GM21447 (cell line): ENCODE measurements around the gene EEF1AKMT2.

Experiments
- ATAC-seq: cut with Tn5 transposase; IDR thresholded peaks from one replicate; pipeline ENCODE4 v1.9.1; 2021; ENCODE audit not compliant: unreplicated experiment

EEF1AKMT2 gene

GRCh38 chr10:124723826-124724225 lies 67.9 kb downstream of the EEF1AKMT2 start:
- ATAC-seq = no peak

DNA sequence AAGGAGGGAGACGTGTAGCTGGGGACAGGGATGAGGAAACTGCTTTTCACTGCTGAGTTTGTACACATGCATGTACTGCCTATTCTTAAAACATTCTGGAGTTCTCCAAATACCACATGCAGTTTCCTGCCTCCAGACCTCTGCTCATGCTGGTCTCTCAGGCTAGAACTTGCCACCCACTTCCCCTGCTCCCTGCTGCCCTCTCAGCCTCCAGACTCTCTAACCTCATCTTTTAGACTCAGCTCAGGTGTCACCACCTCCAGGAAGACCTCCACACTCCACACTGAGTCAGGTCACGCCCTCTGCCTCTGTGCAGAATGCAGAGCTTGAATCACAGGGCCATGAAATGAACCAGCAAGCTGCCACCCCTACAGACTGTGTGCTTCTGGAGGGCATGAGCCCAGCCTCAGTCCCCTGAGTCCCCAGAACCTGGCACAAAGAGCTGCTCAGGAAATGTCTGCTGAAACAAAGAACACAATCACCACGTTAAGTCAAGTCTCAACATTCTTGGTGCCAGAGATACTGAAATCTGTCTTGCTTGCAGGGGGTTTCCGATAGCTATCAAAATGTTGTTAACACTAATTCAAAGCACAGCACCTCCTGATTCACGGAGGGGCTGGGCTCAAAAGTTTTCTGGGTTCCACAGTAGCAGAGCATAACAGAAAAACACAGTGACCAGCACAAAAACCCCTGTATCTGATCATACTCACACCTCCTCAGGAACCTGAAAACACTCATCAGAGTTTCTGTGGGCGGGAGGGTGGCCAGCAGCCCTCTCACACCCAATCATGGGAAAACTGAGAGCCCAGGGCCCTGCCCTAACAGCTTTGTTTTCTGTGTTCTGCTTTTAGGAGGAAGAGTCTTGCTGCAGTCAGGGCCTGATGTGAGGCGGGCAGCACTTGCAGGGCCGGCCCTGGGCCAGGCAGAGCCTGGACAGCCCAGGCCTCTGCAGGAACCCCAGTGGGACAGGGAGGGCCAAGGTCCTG lies 68.6 kb downstream of the EEF1AKMT2 start:
- peak; percentile 64 for ATAC-seq

GRCh38 chr10:124721330-124722045 lies 70.2 kb downstream of the EEF1AKMT2 start:
- ATAC-seq = no peak

DNA sequence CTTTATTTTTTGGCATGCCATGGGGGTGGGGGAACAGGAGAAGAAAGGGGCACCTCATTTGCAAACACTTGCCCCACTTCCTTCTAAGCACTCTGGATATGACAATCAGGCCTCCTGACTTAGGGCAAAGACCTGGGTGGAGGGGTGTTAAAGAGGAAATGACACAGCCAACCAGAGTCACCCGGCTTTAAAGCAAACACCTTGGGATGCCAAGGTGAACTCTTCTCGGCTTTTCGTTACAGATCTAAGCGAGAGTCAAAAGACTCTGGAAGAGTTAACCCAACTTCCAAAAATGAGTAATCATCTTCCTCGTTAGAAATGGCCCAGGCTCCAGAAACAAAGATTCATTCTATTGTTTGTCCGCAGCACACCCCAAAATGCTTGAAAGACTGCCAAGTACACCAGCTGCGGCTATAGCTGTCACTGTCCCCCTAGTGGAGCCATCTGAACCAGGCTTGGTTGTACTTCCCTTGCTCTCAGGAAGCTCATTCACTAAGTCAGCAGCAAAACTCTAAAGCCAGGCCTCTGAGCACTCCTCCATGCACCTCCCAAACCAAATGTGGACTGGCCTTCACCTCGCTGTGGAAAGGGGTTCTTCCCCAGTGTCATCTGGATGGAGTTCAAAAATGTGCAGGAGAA lies 72.4 kb downstream of the EEF1AKMT2 start:
- peak; percentile 44 for ATAC-seq

- ATAC-seq = peak; percentile 59
Observed at GRCh38 chr10:124717911-124718741, 73.6 kb downstream of the EEF1AKMT2 start.

- ATAC-seq = no peak
Observed at GRCh38 chr10:124717041-124717757, 74.5 kb downstream of the EEF1AKMT2 start.

GRCh38 chr10:124716369-124716768 lies 75.3 kb downstream of the EEF1AKMT2 start:
- ATAC-seq = no peak

DNA sequence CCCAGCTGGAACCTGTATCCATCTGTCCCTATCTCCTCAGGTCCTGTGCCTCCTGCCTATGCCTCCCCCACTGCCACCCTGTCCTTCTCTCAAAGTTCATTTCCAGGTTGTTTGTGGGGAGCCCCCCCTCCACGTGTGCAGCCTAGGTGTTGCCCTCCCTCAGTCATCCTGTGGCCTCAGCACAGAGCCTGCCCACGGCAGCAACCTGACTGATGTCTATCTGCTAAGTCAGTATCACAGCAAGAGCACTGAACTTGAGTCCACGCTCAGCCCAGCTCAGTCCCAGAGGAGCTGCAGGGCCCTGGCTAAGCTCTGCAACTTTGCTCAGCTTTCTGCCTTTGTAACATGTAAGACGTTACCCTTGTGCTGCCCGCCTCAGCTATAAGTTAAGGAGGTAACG lies 76.2 kb downstream of the EEF1AKMT2 start:
- ATAC-seq = no peak

GRCh38 chr10:124713679-124714255 lies 77.9 kb downstream of the EEF1AKMT2 start:
- no peak for ATAC-seq

DNA sequence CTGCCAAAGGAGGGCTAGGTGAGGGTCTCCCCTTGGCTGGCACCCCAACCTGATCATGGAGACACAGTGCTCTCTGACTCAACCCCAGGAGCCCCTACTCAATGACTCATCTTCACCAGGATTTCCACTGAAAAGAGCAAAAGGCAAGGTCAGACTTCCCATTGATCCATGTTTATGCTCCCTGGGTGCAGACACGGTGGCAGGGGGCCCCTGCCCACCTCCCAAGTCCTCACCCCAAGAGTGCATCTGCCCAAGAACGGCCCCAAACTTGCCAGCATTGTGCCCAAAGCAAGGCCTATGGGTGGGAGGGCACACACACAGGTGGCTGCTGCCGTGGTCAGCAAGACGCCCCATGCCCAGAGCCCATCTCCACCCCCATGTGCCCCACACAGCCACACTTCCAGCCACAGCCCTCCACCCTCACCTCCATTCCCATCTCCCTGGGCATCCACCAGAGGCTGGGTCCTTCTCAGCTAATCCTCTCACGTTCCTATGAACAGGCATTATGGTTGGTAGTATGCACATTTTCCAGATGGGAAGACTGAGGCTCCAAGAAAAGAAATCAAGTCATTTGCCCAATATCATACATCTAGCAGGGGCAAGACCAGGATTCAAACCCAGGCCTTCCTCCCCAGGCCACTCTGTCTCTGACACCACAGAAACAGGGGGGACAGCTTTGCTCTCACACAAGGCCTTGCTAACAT lies 78.8 kb downstream of the EEF1AKMT2 start:
- no peak for ATAC-seq

GRCh38 chr10:124711145-124711544 lies 80.5 kb downstream of the EEF1AKMT2 start:
- no peak for ATAC-seq

- ATAC-seq = no peak
Observed at GRCh38 chr10:124710266-124710881, 81.3 kb downstream of the EEF1AKMT2 start.

- ATAC-seq = no peak
Observed at GRCh38 chr10:124709861-124710260, 81.8 kb downstream of the EEF1AKMT2 start.

DNA sequence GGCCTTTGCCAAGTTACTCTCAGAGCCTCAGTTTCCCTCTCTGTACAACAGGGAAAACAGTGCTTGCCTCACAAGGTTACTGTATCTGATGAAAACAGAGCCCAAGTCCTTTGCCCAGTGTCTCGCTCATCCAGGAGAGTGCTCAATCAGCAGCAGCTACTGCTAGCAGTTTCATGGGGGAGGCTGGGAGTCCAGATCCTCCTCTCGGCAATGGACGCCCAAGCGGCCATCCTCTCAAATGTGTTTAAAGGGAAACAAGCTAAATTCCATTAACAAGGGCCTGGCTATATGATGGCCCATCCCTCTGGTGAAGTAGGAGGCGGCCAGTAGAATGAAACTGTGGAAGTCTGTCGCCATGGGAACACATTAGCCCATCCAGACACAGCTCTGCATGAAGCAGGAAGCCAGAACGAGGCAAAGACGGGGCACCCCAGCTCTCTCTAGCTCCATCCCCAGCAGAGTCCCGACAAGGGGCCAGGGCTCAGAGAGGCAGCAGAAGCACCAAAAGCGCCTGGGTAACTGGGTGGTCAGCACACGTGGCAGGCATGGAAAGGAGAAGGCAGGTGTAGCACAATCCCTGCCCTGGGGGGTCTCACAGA lies 82.7 kb downstream of the EEF1AKMT2 start:
- no peak for ATAC-seq

DNA sequence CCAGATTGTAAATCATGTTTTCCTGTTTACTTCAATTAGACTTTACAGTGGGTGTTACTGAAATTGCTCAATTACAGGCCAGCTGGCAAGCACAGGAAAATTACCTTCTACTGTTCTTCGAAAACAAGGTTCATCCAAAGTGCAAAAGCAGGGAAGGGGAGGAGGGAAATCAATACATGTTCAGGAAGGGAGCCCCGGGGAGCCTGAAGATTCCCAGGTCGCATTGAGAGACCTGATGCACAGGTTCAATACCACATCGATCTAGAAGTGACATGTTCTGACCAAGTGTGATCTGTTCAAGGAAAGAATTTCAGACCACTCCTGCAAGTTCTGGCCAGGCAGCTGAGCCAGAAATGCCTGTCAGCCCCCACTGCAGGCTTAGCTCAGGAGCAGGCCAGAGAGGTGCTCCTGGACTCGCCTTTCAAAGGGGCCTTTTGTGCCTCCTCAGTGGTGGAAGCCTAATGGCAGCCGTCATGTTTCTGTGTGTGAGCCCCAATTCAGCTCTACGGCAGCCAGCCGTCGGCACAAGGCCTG lies 83.4 kb downstream of the EEF1AKMT2 start:
- no peak for ATAC-seq
